Liver (tissue), 9 donors: ENCODE results near the gene PMS1. TPM values are rescaled to one million over a fixed set of nuclear protein-coding genes. Genes with fewer than 3 reads are reported as not detected.

Experiments used
- DNase-seq: peaks from one replicate; pipeline ENCODE4 v3.0.0-alpha.2; 2017; ENCODE audit warnings: low spot score
- H3K27ac ChIP-seq, 2 donors: one replicate each; pipeline ENCODE4 v1.7.0; 2013; ENCODE audit warnings: inconsistent platforms in 2 of 2, low read length in 2 of 2, control low read depth in 1 of 2, low read depth in 1 of 2, mild to moderate bottlenecking in 1 of 2
- H3K27me3 ChIP-seq, 4 donors: one replicate each; pipeline versions ENCODE4 v1.6.1 to v1.7.0; 2013; ENCODE audit warnings: low read length in 3 of 4, inconsistent platforms in 1 of 4, mild to moderate bottlenecking in 1 of 4, moderate library complexity in 1 of 4; ENCODE audit not compliant: control insufficient read depth in 4 of 4, insufficient read depth in 4 of 4
- H3K36me3 ChIP-seq, 4 donors: one replicate each; pipeline versions ENCODE4 v1.6.1 to v1.7.0; 2013; ENCODE audit warnings: low read length in 3 of 4, mild to moderate bottlenecking in 3 of 4, low read depth in 1 of 4, moderate library complexity in 1 of 4; ENCODE audit not compliant: control insufficient read depth in 4 of 4, insufficient read depth in 3 of 4
- H3K4me1 ChIP-seq, 4 donors: one replicate each; pipeline versions ENCODE4 v1.6.1 to v1.7.0; 2013; ENCODE audit warnings: low read length in 3 of 4, mild to moderate bottlenecking in 3 of 4, moderate library complexity in 1 of 4; ENCODE audit not compliant: control insufficient read depth in 4 of 4, insufficient read depth in 4 of 4
- H3K4me3 ChIP-seq, 3 donors: one replicate each; pipeline versions ENCODE4 v1.6.1 to v1.7.0; 2013; ENCODE audit warnings: low read length in 3 of 3, control low read depth in 1 of 3, low read depth in 1 of 3, mild to moderate bottlenecking in 1 of 3
- H3K9ac ChIP-seq, 2 donors: one replicate each; pipeline ENCODE4 v1.7.0; 2013; ENCODE audit warnings: low read length in 2 of 2, mild to moderate bottlenecking in 2 of 2, moderate library complexity in 2 of 2, control low read depth in 1 of 2, low read depth in 1 of 2
- H3K9me3 ChIP-seq, 4 donors: one replicate each; pipeline versions ENCODE4 v1.6.1 to v1.7.0; 2013; ENCODE audit warnings: low read length in 3 of 4; ENCODE audit not compliant: control insufficient read depth in 4 of 4
- CTCF ChIP-seq: fragments of 150-350 bp; IDR thresholded peaks from 2 replicates; pipeline ENCODE4 v1.5.1; 2017; ENCODE audit warnings: improper control_type of control experiment, low read depth, low read length; ENCODE audit not compliant: missing input control
- EGR1 ChIP-seq, 2 donors: IDR thresholded peaks; 2 replicates each; pipeline ENCODE4 v1.6.1; 2016 to 2018; ENCODE audit warnings: antibody characterized with exemption in 2 of 2, low read depth in 2 of 2
- FOXA1 ChIP-seq: IDR thresholded peaks from 2 replicates; pipeline ENCODE4 v1.6.1; 2016; ENCODE audit warnings: antibody characterized with exemption
- GABPA ChIP-seq, 2 donors: IDR thresholded peaks in 1 of 2; conservative IDR thresholded peaks in 1 of 2; 2 replicates each; pipeline ENCODE4 v1.6.1; 2016; ENCODE audit warnings: antibody characterized with exemption in 2 of 2, mild to moderate bottlenecking in 1 of 2, moderate library complexity in 1 of 2
- HNF4A ChIP-seq, 2 donors: conservative IDR thresholded peaks; 2 replicates each; pipeline ENCODE4 v1.6.1; 2016; ENCODE audit warnings: antibody characterized with exemption in 2 of 2, mild to moderate bottlenecking in 2 of 2
- MAX ChIP-seq: IDR thresholded peaks from 2 replicates; pipeline ENCODE4 v1.6.1; 2016; ENCODE audit warnings: antibody characterized with exemption
- NR2F2 ChIP-seq: IDR thresholded peaks from 2 replicates; pipeline ENCODE4 v1.6.1; 2016; ENCODE audit warnings: antibody characterized with exemption
- RAD21 ChIP-seq, 2 donors: IDR thresholded peaks; 2 replicates each; pipeline ENCODE4 v1.6.1; 2016; ENCODE audit warnings: antibody characterized with exemption in 2 of 2, mild to moderate bottlenecking in 2 of 2
- REST ChIP-seq: IDR thresholded peaks from 2 replicates; pipeline ENCODE4 v1.6.1; 2016; ENCODE audit warnings: antibody characterized with exemption, mild to moderate bottlenecking
- RXRA ChIP-seq, 2 donors: IDR thresholded peaks; 2 replicates each; pipeline ENCODE4 v1.6.1; 2017 to 2018; ENCODE audit warnings: antibody characterized with exemption in 2 of 2, mild to moderate bottlenecking in 1 of 2
- TAF1 ChIP-seq: conservative IDR thresholded peaks from 2 replicates; pipeline ENCODE4 v1.6.1; 2016; ENCODE audit warnings: antibody characterized with exemption, mild to moderate bottlenecking
- YY1 ChIP-seq: IDR thresholded peaks from 2 replicates; pipeline ENCODE4 v1.6.1; 2016; ENCODE audit warnings: antibody characterized with exemption, mild to moderate bottlenecking
- ZBTB33 ChIP-seq: IDR thresholded peaks from 2 replicates; pipeline ENCODE4 v1.6.1; 2016; ENCODE audit warnings: antibody characterized with exemption
- WGBS: extraction: QIAGEN DNeasy Blood & Tissue Kit; methylation state at CpG from one replicate; pipeline ENCODE4 v1.1.7; 2013; 5-methylcytosine and 5-hydroxymethylcytosine counted together
- polyA plus RNA-seq, 2 donors: library from polyadenylated mRNA; stranded (reverse) in 1 of 2; unstranded in 1 of 2; fragments of 200-250 nt in 1 of 2; fragments of >200 nt in 1 of 2; fragmentation: Nextera tagmentation in 1 of 2; extraction: Ambion mirVana in 1 of 2; gene quantifications; one replicate each; pipeline versions ENCODE4 v1.2.1 to v1.2.3, GENCODE V29; 2013 to 2015
- total RNA-seq, 2 donors: library from RNA; depleted of rRNA; stranded (reverse); fragments of >200 nt; gene quantifications; one replicate each; pipeline ENCODE4 v1.2.3, GENCODE V29; 2014
- donor health status: healthy.
- donor health status: healthy.
- donor health status: healthy.
- donor health status: healthy.
- donor health status: healthy.

PMS1 gene
- total and polyA plus RNA-seq, 4 donors = 3.0 to 19.2 (median 8.7) TPM

- no peak for TF ChIP-seq RXRA (IDR thresholded peaks at IDR 0.05)
- no peak for TF ChIP-seq FOXA1
- TF ChIP-seq EGR1 (IDR thresholded peaks at IDR 0.05; ENCODE audit: low read depth in 2 of 2) = no peak
- TF ChIP-seq HNF4A (conservative IDR thresholded peaks at IDR 0.05) = no peak
- TF ChIP-seq NR2F2 = no peak
- TF ChIP-seq CTCF = no peak
- TF ChIP-seq REST = no peak
- no peak for TF ChIP-seq TAF1
- TF ChIP-seq GABPA (IDR thresholded peaks at IDR 0.05 in 1 of 2, conservative IDR thresholded peaks at IDR 0.05 in 1 of 2) = no peak
- TF ChIP-seq YY1 = no peak
- no peak for TF ChIP-seq ZBTB33
- TF ChIP-seq MAX = no peak
- no peak for TF ChIP-seq RAD21 (IDR thresholded peaks at IDR 0.05)
- Histone ChIP-seq H3K27me3 (no peaks in the 10 kb centered on the region), H3K27ac (no peak overlapping the region), H3K9me3 (peaks cover 0 to 1% (median 0%) of the 10 kb centered on the region in 4 donors), H3K9ac (no peak overlapping the region), H3K4me3 (no peak overlapping the region), H3K36me3 (peaks cover 0 to 8% (median under 1%) of the 10 kb centered on the region in 4 donors), H3K4me1 (peaks cover 0 to 3% (median 1%) of the 10 kb centered on the region in 4 donors)
- no peak for DNase-seq
- 84% methylated on average over 2 of the region's 2 CpGs for WGBS
These were observed 92.0 kb downstream of the PMS1 start for GRCh38 chr2:189876271-189876670.

GRCh38 chr2:189879716-189880081 is 95.4 kb downstream of the PMS1 start:
- peaks cover 0 to 6% (median under 1%) of the 10 kb centered on the region in 4 donors for H3K36me3 ChIP-seq
- WGBS = 92% methylated on average over 8 of the region's 8 CpGs
- no peak overlapping the region for H3K4me3 ChIP-seq
- no peak for TF ChIP-seq ZBTB33
- TF ChIP-seq RXRA (IDR thresholded peaks at IDR 0.05) = no peak
- TF ChIP-seq FOXA1 = no peak
- no peak for TF ChIP-seq EGR1 (IDR thresholded peaks at IDR 0.05; ENCODE audit: low read depth in 2 of 2)
- DNase-seq = no peak
- H3K9me3 ChIP-seq = peaks cover 0 to 1% (median 0%) of the 10 kb centered on the region in 4 donors
- no peaks in the 10 kb centered on the region for H3K4me1 ChIP-seq
- H3K27me3 ChIP-seq = no peaks in the 10 kb centered on the region
- H3K27ac ChIP-seq = no peak overlapping the region
- no peak overlapping the region for H3K9ac ChIP-seq
